ENCODE results near the gene ELFN2. TPM values are rescaled to one million over a fixed set of nuclear protein-coding genes. Genes with fewer than 3 reads are reported as not detected.

The ELFN2 gene
- total RNA-seq, 1 donor from 2014 or later, result not detected

GRCh38 chr22:37371911-37372310 lies 55.4 kb downstream of the ELFN2 start:
- ATAC-seq (ENCODE audit: low read depth), result no peak
- no peak for TF ChIP-seq CTCF (IDR thresholded peaks at IDR 0.05)
- peaks cover 17% of the 10 kb centered on the region for H3K27me3 Mint-ChIP-seq
- intact Hi-C loops (cut with micrococcal nuclease), result no loop called here
- no peaks in the 10 kb centered on the region for H3K9me3 Mint-ChIP-seq
- H3K4me1 Mint-ChIP-seq, result peaks cover 46% of the 10 kb centered on the region
- no peak overlapping the region for H3K27ac Mint-ChIP-seq
- DNase-seq, result no peak
- no peak overlapping the region for H3K4me3 Mint-ChIP-seq
- ChIA-PET POLR2A (no interaction called here), CTCF (no interaction called here)
- no peaks in the 10 kb centered on the region for H3K36me3 Mint-ChIP-seq (ENCODE audit: low read depth)

GRCh38 chr22:37371491-37371890 lies 55.8 kb downstream of the ELFN2 start:
- TF ChIP-seq CTCF (IDR thresholded peaks at IDR 0.05), result no peak
- H3K4me1 Mint-ChIP-seq, result peaks cover 50% of the 10 kb centered on the region
- H3K27ac Mint-ChIP-seq, result no peak overlapping the region
- peaks cover 15% of the 10 kb centered on the region for H3K27me3 Mint-ChIP-seq
- POLR2A ChIA-PET, result no interaction called here
- H3K9me3 Mint-ChIP-seq, result no peaks in the 10 kb centered on the region
- CTCF ChIA-PET, result no interaction called here
- no peaks in the 10 kb centered on the region for H3K36me3 Mint-ChIP-seq (ENCODE audit: low read depth)
- ATAC-seq (ENCODE audit: low read depth) (no peak), DNase-seq (no peak)
- intact Hi-C loops (cut with micrococcal nuclease), result no loop called here
- no peak overlapping the region for H3K4me3 Mint-ChIP-seq

- TF ChIP-seq CTCF (IDR thresholded peaks at IDR 0.05), result no peak
- H3K27me3 Mint-ChIP-seq, result peaks cover 7% of the 10 kb centered on the region
- ATAC-seq (ENCODE audit: low read depth) (peak; percentile 61), DNase-seq (peak; percentile 28)
- H3K36me3 Mint-ChIP-seq (ENCODE audit: low read depth), result no peaks in the 10 kb centered on the region
- POLR2A ChIA-PET, result interaction anchor here (0.8 kb wide), 1 partner anchor 12 kb away, joined by 3 read pairs; no protein-coding TSS in a partner anchor
- peak overlapping the region; percentile 70 for H3K27ac Mint-ChIP-seq
- intact Hi-C loops (cut with micrococcal nuclease), result no loop called here
- peak overlapping the region; percentile 38 for H3K4me3 Mint-ChIP-seq
- peaks cover 57% of the 10 kb centered on the region for H3K4me1 Mint-ChIP-seq
- no peaks in the 10 kb centered on the region for H3K9me3 Mint-ChIP-seq
- CTCF ChIA-PET, result no interaction called here
These were observed 56.8 kb downstream of the ELFN2 start for GRCh38 chr22:37370306-37370979.

GRCh38 chr22:37369483-37369882 lies 57.8 kb downstream of the ELFN2 start:
- no peak overlapping the region for H3K4me3 Mint-ChIP-seq
- no peak for DNase-seq
- TF ChIP-seq CTCF (IDR thresholded peaks at IDR 0.05), result no peak
- H3K27me3 Mint-ChIP-seq, result peaks cover 5% of the 10 kb centered on the region
- ATAC-seq (ENCODE audit: low read depth), result no peak
- intact Hi-C loops (cut with micrococcal nuclease), result no loop called here
- ChIA-PET POLR2A (no interaction called here), CTCF (no interaction called here)
- no peaks in the 10 kb centered on the region for H3K36me3 Mint-ChIP-seq (ENCODE audit: low read depth)
- peaks cover 67% of the 10 kb centered on the region for H3K4me1 Mint-ChIP-seq
- no peaks in the 10 kb centered on the region for H3K9me3 Mint-ChIP-seq
- H3K27ac Mint-ChIP-seq, result no peak overlapping the region

GRCh38 chr22:37368058-37368457 lies 59.2 kb downstream of the ELFN2 start:
- intact Hi-C loops (cut with micrococcal nuclease), result no loop called here
- Mint-ChIP-seq H3K36me3 (ENCODE audit: low read depth) (no peaks in the 10 kb centered on the region), H3K9me3 (no peaks in the 10 kb centered on the region), H3K4me1 (peaks cover 66% of the 10 kb centered on the region), H3K4me3 (no peak overlapping the region), H3K27me3 (no peaks in the 10 kb centered on the region), H3K27ac (peak overlapping the region; percentile 32)
- CTCF ChIA-PET, result no interaction called here
- no peak for ATAC-seq (ENCODE audit: low read depth)
- TF ChIP-seq CTCF (IDR thresholded peaks at IDR 0.05), result no peak
- POLR2A ChIA-PET, result no interaction called here
- DNase-seq, result no peak
